Measurements from ENCODE around the gene LRRC23. TPM values are rescaled to one million over a fixed set of nuclear protein-coding genes. Genes with fewer than 3 reads are reported as not detected.

The LRRC23 gene
- polyA plus RNA-seq, 1 donor from 2014 or later: 4.9 TPM

Other genes starting within 250 kb of the LRRC23 start
- gene ING4, start 241.7 kb upstream of the LRRC23 start, polyA plus RNA-seq: 76.6 TPM
- gene ZNF384, start 215.4 kb upstream of the LRRC23 start, polyA plus RNA-seq: 32.5 TPM
- gene PIANP, start 204.0 kb upstream of the LRRC23 start, polyA plus RNA-seq: not detected
- gene COPS7A, start 180.8 kb upstream of the LRRC23 start, polyA plus RNA-seq: 36.8 TPM
- gene MLF2, start 151.7 kb upstream of the LRRC23 start, polyA plus RNA-seq: 152 TPM
- gene PTMS, start 138.5 kb upstream of the LRRC23 start, polyA plus RNA-seq: 2.5 TPM
- 0.88 TPM for gene LAG3, start 132.3 kb upstream of the LRRC23 start, polyA plus RNA-seq
- gene CD4, start 115.3 kb upstream of the LRRC23 start, polyA plus RNA-seq: 6.6 TPM
- not detected for gene GPR162, start 83.0 kb upstream of the LRRC23 start, polyA plus RNA-seq
- not detected for gene P3H3, start 76.4 kb upstream of the LRRC23 start, polyA plus RNA-seq
- not detected for gene GNB3, start 63.9 kb upstream of the LRRC23 start, polyA plus RNA-seq
- 0.60 TPM for gene CDCA3, start 53.5 kb upstream of the LRRC23 start, polyA plus RNA-seq
- gene USP5, start 52.7 kb upstream of the LRRC23 start, polyA plus RNA-seq: 33.2 TPM
- 490 TPM for gene TPI1, start 37.3 kb upstream of the LRRC23 start, polyA plus RNA-seq
- 10.6 TPM for gene SPSB2, start 31.5 kb upstream of the LRRC23 start, polyA plus RNA-seq
- 21.7 TPM for gene ENO2, start 9.8 kb downstream of the LRRC23 start, polyA plus RNA-seq
- 1.4 TPM for gene ATN1, start 23.1 kb downstream of the LRRC23 start, polyA plus RNA-seq
- not detected for gene RNU7-1, start 39.0 kb downstream of the LRRC23 start, polyA plus RNA-seq
- gene C12orf57, start 39.2 kb downstream of the LRRC23 start, polyA plus RNA-seq: 141 TPM
- gene PTPN6, start 46.5 kb downstream of the LRRC23 start, polyA plus RNA-seq: 1,038 TPM
- gene PHB2, start 65.8 kb downstream of the LRRC23 start, polyA plus RNA-seq: 123 TPM
- 62.0 TPM for gene EMG1, start 66.1 kb downstream of the LRRC23 start, polyA plus RNA-seq
- gene LPCAT3, start 113.7 kb downstream of the LRRC23 start, polyA plus RNA-seq: 11.6 TPM
- not detected for gene C1S, start 155.9 kb downstream of the LRRC23 start, polyA plus RNA-seq
- not detected for gene C1R, start 187.6 kb downstream of the LRRC23 start, polyA plus RNA-seq
- 8.2 TPM for gene C1RL, start 204.4 kb downstream of the LRRC23 start, polyA plus RNA-seq
- not detected for gene RBP5, start 224.1 kb downstream of the LRRC23 start, polyA plus RNA-seq
- 2.9 TPM for gene CLSTN3, start 225.5 kb downstream of the LRRC23 start, polyA plus RNA-seq